Retinal pigment epithelial cell (primary cell): ENCODE data around the gene SCYL1.
A peak's percentile ranks its signal among the peaks of the same experiment; 100 is the strongest.

Experiments
- DNase-seq: peaks from one replicate; pipeline ENCODE4 v3.0.0-alpha.2; 2010; ENCODE audit warnings: low read depth
- H3K4me3 ChIP-seq: 2 replicates; pipeline ENCODE4 v1.5.1; 2011; ENCODE audit warnings: mild to moderate bottlenecking, low read length, control low read depth, moderate library complexity
- TF ChIP-seq, protein P1 (sequence below): conservative IDR thresholded peaks from 2 replicates; pipeline ENCODE4 v1.5.1; 2011; ENCODE audit warnings: low read depth, low read length, control low read depth, inconsistent platforms

SCYL1 gene

DNA sequence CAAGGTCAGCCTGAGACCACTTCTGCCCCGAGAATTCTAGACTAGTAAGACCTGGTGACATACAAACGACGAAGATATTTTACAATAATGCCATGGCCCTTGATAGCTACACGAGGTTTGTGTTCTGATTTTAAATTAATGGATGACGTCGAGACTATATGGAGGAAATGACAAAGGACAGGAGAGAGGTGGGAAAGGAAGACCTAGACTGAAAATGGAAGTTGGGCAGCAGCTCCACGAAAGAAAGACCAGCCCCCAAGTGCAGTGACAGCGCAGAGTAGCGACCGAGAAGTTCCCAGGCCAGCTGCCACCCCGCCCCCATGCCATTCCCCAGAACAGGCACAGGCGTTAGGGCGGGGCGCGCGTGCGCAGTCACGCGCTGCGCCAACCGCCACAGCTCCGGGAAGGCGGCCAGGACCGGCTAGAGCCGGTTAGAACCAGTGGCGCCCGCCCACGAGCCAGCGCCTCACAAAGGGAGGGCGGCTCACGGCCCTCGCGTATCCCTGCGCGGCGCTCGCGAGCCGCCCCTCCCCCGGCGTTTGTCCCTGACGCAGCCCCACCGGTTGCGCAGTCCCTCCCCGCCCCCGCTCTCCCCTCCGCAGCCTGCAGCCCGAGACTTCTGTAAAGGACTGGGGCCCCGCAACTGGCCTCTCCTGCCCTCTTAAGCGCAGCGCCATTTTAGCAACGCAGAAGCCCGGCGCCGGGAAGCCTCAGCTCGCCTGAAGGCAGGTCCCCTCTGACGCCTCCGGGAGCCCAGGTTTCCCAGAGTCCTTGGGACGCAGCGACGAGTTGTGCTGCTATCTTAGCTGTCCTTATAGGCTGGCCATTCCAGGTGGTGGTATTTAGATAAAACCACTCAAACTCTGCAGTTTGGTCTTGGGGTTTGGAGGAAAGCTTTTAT lies 27.5 kb upstream of the SCYL1 start:
- peak; percentile 93 for DNase-seq
- H3K4me3 ChIP-seq: peak overlapping the region; percentile 99
- TF ChIP-seq, protein P1, sequence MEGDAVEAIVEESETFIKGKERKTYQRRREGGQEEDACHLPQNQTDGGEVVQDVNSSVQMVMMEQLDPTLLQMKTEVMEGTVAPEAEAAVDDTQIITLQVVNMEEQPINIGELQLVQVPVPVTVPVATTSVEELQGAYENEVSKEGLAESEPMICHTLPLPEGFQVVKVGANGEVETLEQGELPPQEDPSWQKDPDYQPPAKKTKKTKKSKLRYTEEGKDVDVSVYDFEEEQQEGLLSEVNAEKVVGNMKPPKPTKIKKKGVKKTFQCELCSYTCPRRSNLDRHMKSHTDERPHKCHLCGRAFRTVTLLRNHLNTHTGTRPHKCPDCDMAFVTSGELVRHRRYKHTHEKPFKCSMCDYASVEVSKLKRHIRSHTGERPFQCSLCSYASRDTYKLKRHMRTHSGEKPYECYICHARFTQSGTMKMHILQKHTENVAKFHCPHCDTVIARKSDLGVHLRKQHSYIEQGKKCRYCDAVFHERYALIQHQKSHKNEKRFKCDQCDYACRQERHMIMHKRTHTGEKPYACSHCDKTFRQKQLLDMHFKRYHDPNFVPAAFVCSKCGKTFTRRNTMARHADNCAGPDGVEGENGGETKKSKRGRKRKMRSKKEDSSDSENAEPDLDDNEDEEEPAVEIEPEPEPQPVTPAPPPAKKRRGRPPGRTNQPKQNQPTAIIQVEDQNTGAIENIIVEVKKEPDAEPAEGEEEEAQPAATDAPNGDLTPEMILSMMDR: no peak

DNA sequence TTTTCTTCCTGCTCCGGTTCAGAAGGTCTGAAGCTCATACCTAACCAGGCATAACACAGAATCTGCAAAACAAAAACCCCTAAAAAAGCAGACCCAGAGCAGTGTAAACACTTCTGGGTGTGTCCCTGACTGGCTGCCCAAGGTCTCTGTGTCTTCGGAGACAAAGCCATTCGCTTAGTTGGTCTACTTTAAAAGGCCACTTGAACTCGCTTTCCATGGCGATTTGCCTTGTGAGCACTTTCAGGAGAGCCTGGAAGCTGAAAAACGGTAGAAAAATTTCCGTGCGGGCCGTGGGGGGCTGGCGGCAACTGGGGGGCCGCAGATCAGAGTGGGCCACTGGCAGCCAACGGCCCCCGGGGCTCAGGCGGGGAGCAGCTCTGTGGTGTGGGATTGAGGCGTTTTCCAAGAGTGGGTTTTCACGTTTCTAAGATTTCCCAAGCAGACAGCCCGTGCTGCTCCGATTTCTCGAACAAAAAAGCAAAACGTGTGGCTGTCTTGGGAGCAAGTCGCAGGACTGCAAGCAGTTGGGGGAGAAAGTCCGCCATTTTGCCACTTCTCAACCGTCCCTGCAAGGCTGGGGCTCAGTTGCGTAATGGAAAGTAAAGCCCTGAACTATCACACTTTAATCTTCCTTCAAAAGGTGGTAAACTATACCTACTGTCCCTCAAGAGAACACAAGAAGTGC lies 26.7 kb upstream of the SCYL1 start:
- no peak for DNase-seq
- peak overlapping the region; percentile 99 for H3K4me3 ChIP-seq
- TF ChIP-seq, protein P1: no peak

DNA sequence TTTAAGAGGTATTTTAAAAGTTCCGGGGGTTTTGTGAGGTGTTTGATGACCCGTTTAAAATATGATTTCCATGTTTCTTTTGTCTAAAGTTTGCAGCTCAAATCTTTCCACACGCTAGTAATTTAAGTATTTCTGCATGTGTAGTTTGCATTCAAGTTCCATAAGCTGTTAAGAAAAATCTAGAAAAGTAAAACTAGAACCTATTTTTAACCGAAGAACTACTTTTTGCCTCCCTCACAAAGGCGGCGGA lies 26.2 kb upstream of the SCYL1 start:
- TF ChIP-seq, protein P1: no peak
- DNase-seq: no peak
- peak overlapping the region; percentile 99 for H3K4me3 ChIP-seq

DNA sequence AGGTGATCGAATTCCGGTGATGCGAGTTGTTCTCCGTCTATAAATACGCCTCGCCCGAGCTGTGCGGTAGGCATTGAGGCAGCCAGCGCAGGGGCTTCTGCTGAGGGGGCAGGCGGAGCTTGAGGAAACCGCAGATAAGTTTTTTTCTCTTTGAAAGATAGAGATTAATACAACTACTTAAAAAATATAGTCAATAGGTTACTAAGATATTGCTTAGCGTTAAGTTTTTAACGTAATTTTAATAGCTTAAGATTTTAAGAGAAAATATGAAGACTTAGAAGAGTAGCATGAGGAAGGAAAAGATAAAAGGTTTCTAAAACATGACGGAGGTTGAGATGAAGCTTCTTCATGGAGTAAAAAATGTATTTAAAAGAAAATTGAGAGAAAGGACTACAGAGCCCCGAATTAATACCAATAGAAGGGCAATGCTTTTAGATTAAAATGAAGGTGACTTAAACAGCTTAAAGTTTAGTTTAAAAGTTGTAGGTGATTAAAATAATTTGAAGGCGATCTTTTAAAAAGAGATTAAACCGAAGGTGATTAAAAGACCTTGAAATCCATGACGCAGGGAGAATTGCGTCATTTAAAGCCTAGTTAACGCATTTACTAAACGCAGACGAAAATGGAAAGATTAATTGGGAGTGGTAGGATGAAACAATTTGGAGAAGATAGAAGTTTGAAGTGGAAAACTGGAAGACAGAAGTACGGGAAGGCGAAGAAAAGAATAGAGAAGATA lies 25.7 kb upstream of the SCYL1 start, which contains the start of gene MALAT1:
Gene MALAT1, plus strand, starts transcription at position 69 of the 736 bp plus-strand sequence.
- H3K4me3 ChIP-seq: peak within 1 kb of the TSS; percentile 99
- no peak for DNase-seq
- TF ChIP-seq, protein P1: no peak

DNA sequence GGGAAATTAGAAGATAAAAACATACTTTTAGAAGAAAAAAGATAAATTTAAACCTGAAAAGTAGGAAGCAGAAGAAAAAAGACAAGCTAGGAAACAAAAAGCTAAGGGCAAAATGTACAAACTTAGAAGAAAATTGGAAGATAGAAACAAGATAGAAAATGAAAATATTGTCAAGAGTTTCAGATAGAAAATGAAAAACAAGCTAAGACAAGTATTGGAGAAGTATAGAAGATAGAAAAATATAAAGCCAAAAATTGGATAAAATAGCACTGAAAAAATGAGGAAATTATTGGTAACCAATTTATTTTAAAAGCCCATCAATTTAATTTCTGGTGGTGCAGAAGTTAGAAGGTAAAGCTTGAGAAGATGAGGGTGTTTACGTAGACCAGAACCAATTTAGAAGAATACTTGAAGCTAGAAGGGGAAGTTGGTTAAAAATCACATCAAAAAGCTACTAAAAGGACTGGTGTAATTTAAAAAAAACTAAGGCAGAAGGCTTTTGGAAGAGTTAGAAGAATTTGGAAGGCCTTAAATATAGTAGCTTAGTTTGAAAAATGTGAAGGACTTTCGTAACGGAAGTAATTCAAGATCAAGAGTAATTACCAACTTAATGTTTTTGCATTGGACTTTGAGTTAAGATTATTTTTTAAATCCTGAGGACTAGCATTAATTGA lies 25.0 kb upstream of the SCYL1 start:
- DNase-seq: no peak
- TF ChIP-seq, protein P1: no peak
- peak overlapping the region; percentile 99 for H3K4me3 ChIP-seq

DNA sequence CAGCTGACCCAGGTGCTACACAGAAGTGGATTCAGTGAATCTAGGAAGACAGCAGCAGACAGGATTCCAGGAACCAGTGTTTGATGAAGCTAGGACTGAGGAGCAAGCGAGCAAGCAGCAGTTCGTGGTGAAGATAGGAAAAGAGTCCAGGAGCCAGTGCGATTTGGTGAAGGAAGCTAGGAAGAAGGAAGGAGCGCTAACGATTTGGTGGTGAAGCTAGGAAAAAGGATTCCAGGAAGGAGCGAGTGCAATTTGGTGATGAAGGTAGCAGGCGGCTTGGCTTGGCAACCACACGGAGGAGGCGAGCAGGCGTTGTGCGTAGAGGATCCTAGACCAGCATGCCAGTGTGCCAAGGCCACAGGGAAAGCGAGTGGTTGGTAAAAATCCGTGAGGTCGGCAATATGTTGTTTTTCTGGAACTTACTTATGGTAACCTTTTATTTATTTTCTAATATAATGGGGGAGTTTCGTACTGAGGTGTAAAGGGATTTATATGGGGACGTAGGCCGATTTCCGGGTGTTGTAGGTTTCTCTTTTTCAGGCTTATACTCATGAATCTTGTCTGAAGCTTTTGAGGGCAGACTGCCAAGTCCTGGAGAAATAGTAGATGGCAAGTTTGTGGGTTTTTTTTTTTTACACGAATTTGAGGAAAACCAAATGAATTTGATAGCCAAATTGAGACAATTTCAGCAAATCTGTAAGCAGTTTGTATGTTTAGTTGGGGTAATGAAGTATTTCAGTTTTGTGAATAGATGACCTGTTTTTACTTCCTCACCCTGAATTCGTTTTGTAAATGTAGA lies 24.3 kb upstream of the SCYL1 start:
- TF ChIP-seq, protein P1: no peak
- peak overlapping the region; percentile 99 for H3K4me3 ChIP-seq
- DNase-seq: no peak
